Esophagus (tissue), 2 donors: Measurements from ENCODE around the gene EYS. TPM values are rescaled to one million over a fixed set of nuclear protein-coding genes. Genes with fewer than 3 reads are reported as not detected.

Experiments
- H3K27ac ChIP-seq, 2 donors: one replicate each; pipeline ENCODE4 v1.5.1; 2013; ENCODE audit warnings: low read depth in 2 of 2, mild to moderate bottlenecking in 2 of 2, inconsistent platforms in 1 of 2, low read length in 1 of 2, moderate library complexity in 1 of 2
- H3K27me3 ChIP-seq, 2 donors: one replicate each; pipeline ENCODE4 v1.6.1; 2013; ENCODE audit warnings: low read length in 2 of 2, control low read depth in 1 of 2, mild to moderate bottlenecking in 1 of 2; ENCODE audit not compliant: insufficient read depth in 2 of 2, control insufficient read depth in 1 of 2
- H3K36me3 ChIP-seq, 2 donors: one replicate each; pipeline ENCODE4 v1.6.1; 2013; ENCODE audit warnings: low read length in 1 of 2; ENCODE audit not compliant: control insufficient read depth in 2 of 2, insufficient read depth in 2 of 2
- H3K4me1 ChIP-seq, 2 donors: one replicate each; pipeline ENCODE4 v1.6.1; 2013; ENCODE audit warnings: low read length in 1 of 2; ENCODE audit not compliant: control insufficient read depth in 2 of 2, insufficient read depth in 2 of 2
- H3K4me3 ChIP-seq, 2 donors: one replicate each; pipeline ENCODE4 v1.5.1; 2013; ENCODE audit warnings: low read length in 2 of 2, mild to moderate bottlenecking in 2 of 2, low read depth in 1 of 2, moderate library complexity in 1 of 2
- H3K9me3 ChIP-seq, 2 donors: one replicate each; pipeline ENCODE4 v1.6.1; 2013; ENCODE audit warnings: mild to moderate bottlenecking in 2 of 2, low read depth in 1 of 2, low read length in 1 of 2, moderate library complexity in 1 of 2; ENCODE audit not compliant: control insufficient read depth in 2 of 2, insufficient read depth in 1 of 2
- WGBS, 2 donors: extraction: QIAGEN DNeasy Blood & Tissue Kit; methylation state at CpG; one replicate each; pipeline ENCODE4 v1.1.7; 2013; 5-methylcytosine and 5-hydroxymethylcytosine counted together
- polyA plus RNA-seq, 2 donors: library from polyadenylated mRNA; stranded (reverse); fragments of 200-250 nt; gene quantifications; one replicate each; pipeline ENCODE4 v1.2.3, GENCODE V29; 2013
- donor health status: healthy with polysubstance abuse.
- donor health status: Bipolar disorder and iron deficiency.

Gene EYS
- polyA plus RNA-seq, 2 donors: not detected

DNA sequence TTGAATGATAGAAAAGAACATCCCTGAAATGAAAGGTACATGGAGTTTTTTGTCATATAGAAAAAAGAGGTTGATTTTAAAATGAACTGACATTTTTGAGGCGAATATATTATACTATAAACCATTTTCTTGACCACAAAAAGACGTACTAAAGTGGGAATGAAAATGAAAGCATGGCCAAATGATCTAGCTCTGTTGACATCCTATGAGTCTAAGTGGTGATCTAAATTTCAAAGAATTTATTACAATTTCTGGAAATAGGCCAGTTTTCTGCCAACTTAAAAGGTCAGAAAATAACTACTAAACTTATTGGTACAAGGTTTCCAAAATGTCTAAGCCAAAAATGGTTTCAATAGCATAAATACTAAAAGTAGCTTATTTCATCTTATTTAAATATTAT, 536.8 kb downstream of the EYS start:
- 67 to 71% methylated on average over 2 of the region's 2 CpGs for WGBS, 2 donors
- no peaks in the 10 kb centered on the region for H3K27me3 ChIP-seq
- H3K4me1 ChIP-seq: no peaks in the 10 kb centered on the region
- no peak overlapping the region for H3K4me3 ChIP-seq
- H3K36me3 ChIP-seq: no peaks in the 10 kb centered on the region
- H3K9me3 ChIP-seq: no peaks in the 10 kb centered on the region
- H3K27ac ChIP-seq: no peak overlapping the region

DNA sequence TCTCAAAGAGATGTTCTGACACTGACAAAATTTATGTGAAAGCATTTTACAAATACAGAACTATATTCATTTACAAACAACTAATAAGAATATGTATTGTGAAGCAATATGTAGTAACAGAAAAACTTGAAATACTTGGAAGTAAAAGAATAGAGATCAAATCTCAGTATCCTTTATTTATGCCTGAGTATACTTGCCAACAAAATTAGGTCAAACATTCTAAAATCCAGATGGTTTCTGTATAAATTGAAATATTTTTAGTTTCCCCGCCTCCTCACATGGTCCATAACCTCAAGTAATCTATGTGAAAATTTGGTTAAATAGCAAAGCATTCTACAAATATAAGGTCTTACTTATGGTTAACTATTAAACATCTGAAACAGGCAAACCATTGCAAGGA, 545.4 kb downstream of the EYS start:
- Histone ChIP-seq H3K4me3 (no peak overlapping the region), H3K9me3 (no peaks in the 10 kb centered on the region), H3K36me3 (no peaks in the 10 kb centered on the region), H3K4me1 (no peaks in the 10 kb centered on the region), H3K27me3 (no peaks in the 10 kb centered on the region), H3K27ac (no peak overlapping the region)
- 38 to 69% methylated on average over 1 of the region's 1 CpG for WGBS, 2 donors

DNA sequence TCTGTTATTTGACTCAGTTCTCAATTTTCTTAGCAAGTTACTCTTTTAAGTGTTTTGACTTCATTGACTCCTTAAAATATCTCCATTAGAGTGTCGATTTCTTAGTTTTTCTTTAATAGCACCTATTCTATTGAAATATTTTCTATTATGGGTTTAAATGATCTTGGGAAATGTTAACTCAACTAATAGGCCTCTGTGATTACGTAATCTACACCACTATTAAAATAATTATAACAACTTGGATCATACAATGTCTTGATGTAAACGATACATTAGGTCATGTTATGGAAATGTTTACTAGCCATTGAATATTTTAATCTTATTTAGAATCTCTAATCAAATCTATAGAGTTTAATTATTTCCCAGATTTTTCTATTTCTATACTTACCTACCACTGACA, 550.0 kb downstream of the EYS start:
- Histone ChIP-seq H3K4me3 (no peak overlapping the region), H3K27ac (no peak overlapping the region), H3K4me1 (no peaks in the 10 kb centered on the region), H3K27me3 (no peaks in the 10 kb centered on the region), H3K36me3 (no peaks in the 10 kb centered on the region), H3K9me3 (no peaks in the 10 kb centered on the region)
- 49 to 57% methylated on average over 3 of the region's 3 CpGs for WGBS, 2 donors

DNA sequence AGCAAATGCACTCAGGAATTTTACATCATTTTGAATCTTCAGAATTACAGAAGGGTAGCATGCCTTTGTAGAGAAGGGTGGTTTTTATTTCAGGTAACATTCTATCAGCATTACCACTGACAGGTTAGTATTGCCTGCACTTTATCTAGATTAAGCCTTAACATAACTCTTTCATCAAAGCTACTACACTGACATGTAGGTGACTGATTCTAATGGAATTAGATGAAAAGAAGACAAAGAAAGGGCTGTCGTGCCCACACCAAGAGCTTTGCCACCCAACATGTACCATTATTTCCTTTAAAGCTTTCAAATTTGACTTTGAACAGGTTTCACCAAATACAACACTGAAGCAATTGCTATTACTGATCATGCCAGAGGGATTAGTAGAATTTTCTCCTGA, 551.9 kb downstream of the EYS start:
- WGBS, 2 donors: 52 to 59% methylated on average over 1 of the region's 1 CpG
- Histone ChIP-seq H3K27ac (no peak overlapping the region), H3K27me3 (no peaks in the 10 kb centered on the region), H3K4me3 (no peak overlapping the region), H3K4me1 (no peaks in the 10 kb centered on the region), H3K9me3 (no peaks in the 10 kb centered on the region), H3K36me3 (no peaks in the 10 kb centered on the region)

DNA sequence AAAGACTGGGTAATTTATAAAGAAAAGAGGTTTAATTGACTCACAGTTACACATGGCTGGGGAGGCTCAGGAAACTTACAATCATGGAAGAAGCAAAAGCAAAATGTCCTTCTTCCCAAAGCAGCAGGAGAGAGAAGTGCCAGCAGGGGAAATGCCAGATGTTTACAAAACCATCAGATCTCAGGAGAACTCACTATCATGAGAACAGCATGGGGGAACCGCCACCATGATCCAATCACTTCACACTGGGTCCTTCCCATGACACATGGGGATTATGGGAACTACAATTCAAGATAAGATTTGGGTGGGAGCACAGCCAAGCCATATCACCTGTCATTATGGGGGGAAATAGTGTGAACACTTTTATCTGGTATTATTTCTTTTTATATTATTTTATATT, 557.2 kb downstream of the EYS start:
- no peak overlapping the region for H3K27ac ChIP-seq
- H3K4me1 ChIP-seq: no peaks in the 10 kb centered on the region
- no peaks in the 10 kb centered on the region for H3K36me3 ChIP-seq
- no peak overlapping the region for H3K4me3 ChIP-seq
- 82 to 89% methylated on average over 1 of the region's 1 CpG for WGBS, 2 donors
- no peaks in the 10 kb centered on the region for H3K27me3 ChIP-seq
- peaks cover 0 to 5% of the 10 kb centered on the region in 2 donors for H3K9me3 ChIP-seq

DNA sequence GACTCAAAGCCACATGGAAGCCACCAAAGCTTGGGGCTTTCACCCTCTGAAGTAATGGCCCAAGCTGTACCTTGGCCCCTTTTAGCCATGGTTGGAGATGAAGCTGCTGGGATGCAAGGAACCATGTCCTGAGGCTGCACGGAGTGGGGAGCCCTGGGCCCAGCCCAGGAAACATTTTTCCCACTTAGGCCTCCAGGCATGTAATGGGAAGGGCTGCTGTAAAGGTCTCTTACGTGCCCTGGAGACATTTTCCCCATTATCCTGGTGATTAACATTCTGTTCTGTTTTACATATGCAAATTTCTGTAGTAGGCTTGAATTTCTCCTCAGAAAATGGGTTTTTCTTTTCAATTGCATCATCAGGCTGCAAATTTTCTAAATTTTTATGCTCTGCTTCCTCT, 558.2 kb downstream of the EYS start:
- H3K27ac ChIP-seq: no peak overlapping the region
- H3K4me1 ChIP-seq: no peaks in the 10 kb centered on the region
- no peaks in the 10 kb centered on the region for H3K36me3 ChIP-seq
- no peak overlapping the region for H3K4me3 ChIP-seq
- WGBS, 2 donors: 72 to 76% methylated on average over 2 of the region's 2 CpGs
- H3K9me3 ChIP-seq: peaks cover 0 to 5% of the 10 kb centered on the region in 2 donors
- H3K27me3 ChIP-seq: no peaks in the 10 kb centered on the region

DNA sequence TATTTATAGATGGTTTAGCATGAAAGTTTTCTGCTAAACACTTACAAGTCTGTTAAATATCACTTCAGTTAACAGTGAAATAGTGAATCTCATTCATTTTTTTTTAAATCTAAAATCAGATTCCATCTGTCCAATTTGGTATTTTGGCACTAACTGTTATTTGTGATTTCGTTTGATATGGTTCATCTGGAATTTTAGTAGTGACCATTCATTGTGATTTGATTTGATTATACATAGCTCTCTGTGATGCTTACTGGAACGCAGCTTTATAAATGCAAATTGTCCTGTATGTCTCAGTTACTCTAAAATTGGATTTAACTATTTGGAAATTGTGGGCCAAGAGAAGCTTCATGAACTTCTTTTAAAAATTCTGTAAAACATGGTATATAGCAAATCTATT, 571.5 kb downstream of the EYS start:
- 56% methylated on average over 2 of the region's 2 CpGs for WGBS, 2 donors
- no peaks in the 10 kb centered on the region for H3K36me3 ChIP-seq
- H3K4me3 ChIP-seq: no peak overlapping the region
- H3K27ac ChIP-seq: no peak overlapping the region
- H3K9me3 ChIP-seq: no peaks in the 10 kb centered on the region
- no peaks in the 10 kb centered on the region for H3K27me3 ChIP-seq
- no peaks in the 10 kb centered on the region for H3K4me1 ChIP-seq

DNA sequence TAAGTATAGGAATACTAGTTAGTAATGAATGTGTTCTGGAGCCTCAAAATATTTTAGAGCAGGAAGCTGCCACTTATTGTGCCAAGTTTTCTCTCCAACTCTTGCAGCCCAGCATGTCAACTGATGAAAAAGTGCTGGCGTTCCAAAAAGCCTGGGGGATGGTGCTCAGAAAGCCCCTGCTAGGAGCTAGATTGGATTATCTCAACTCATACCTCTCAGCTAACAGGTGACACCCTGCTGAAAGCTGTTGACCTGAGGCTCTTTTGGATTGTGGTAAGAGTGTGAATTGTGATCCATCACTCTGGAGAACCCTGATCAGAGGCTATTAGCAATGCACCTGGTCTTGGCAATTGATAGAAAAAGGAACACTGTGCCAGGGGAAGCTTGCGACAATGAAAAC, 580.4 kb downstream of the EYS start:
- no peaks in the 10 kb centered on the region for H3K27me3 ChIP-seq
- 59 to 77% methylated on average over 2 of the region's 2 CpGs for WGBS, 2 donors
- no peaks in the 10 kb centered on the region for H3K36me3 ChIP-seq
- H3K9me3 ChIP-seq: no peaks in the 10 kb centered on the region
- H3K27ac ChIP-seq: no peak overlapping the region
- no peak overlapping the region for H3K4me3 ChIP-seq
- no peaks in the 10 kb centered on the region for H3K4me1 ChIP-seq

DNA sequence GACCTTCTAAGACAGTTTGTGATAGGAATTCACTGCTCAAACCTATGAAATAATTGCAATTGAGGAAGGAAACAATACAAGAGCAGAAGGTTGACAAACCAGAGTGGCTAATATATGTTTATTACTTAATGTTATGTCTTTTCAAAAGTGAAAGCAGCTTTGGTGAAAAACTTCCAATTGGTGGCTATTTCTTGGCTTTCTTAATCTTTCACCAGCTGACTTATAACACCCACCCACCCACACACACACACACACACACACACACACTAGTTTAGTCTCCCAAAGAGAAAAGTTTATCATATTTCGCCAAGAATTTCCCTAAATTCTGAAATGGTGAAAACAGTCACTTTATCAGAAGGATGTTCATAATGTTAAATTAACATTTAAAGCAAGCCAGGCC, 583.5 kb downstream of the EYS start:
- H3K4me1 ChIP-seq: no peaks in the 10 kb centered on the region
- no peak overlapping the region for H3K4me3 ChIP-seq
- H3K27me3 ChIP-seq: no peaks in the 10 kb centered on the region
- H3K27ac ChIP-seq: no peak overlapping the region
- 66 to 79% methylated on average over 1 of the region's 1 CpG for WGBS, 2 donors
- no peaks in the 10 kb centered on the region for H3K9me3 ChIP-seq
- no peaks in the 10 kb centered on the region for H3K36me3 ChIP-seq

DNA sequence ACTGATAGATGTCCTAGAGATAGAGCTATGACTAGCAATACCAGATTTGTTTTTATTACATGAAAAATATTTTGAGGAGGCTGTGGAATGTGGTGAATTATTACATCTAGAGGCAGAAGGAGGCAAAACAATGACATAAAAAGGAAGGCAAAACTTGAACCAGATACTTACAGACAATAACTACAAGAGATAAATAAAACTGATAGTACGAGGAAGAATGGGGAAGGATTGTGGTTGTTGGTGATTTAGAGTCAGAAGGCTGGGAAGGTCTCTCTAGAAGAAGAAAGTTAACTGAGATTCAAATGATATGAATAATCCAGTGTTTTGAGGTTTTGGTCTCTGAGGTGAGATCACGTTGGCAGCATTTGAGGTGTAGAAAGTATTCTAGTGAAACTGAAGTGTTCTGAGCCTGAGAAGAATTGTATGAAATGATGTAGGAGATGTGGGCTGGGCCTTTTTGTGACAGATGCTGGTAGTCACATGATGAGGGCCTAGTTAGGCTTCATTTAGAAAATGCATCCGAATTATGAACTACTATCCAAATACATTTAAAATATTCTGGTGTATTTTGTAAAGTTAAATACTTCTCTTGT, 589.1 kb downstream of the EYS start:
- Histone ChIP-seq H3K4me3 (no peak overlapping the region), H3K9me3 (no peaks in the 10 kb centered on the region), H3K27ac (no peak overlapping the region), H3K4me1 (no peaks in the 10 kb centered on the region), H3K27me3 (no peaks in the 10 kb centered on the region), H3K36me3 (no peaks in the 10 kb centered on the region)
- WGBS, 2 donors: 73% methylated on average over 3 of the region's 3 CpGs
